Tibial nerve (tissue), 4 donors: ENCODE results near the gene COBL. TPM values are rescaled to one million over a fixed set of nuclear protein-coding genes. Genes with fewer than 3 reads are reported as not detected.

Experiments used
- DNase-seq, 2 donors: peaks; one replicate each; pipeline ENCODE4 v3.0.0-alpha.2; 2019; ENCODE audit warnings: low spot score in 2 of 2
- H3K27ac ChIP-seq, 4 donors: fragments of 200-600 bp; sonication (generic) in 3 of 4; one replicate each; pipeline ENCODE4 v1.5.1; 2017 to 2019; ENCODE audit warnings: mild to moderate bottlenecking in 1 of 4
- H3K27me3 ChIP-seq, 2 donors: fragments of 200-600 bp; sonication (generic) in 1 of 2; one replicate each; pipeline versions ENCODE4 v1.5.1 to v1.6.0; 2017 to 2019
- H3K36me3 ChIP-seq, 3 donors: fragments of 200-600 bp; sonication (generic); one replicate each; pipeline ENCODE4 v1.5.1; 2018 to 2019
- H3K4me1 ChIP-seq, 4 donors: fragments of 200-600 bp; sonication (generic) in 3 of 4; one replicate each; pipeline ENCODE4 v1.5.1; 2017 to 2019
- H3K4me3 ChIP-seq, 4 donors: fragments of 200-600 bp; sonication (generic) in 3 of 4; one replicate each; pipeline ENCODE4 v1.5.1; 2017 to 2019; ENCODE audit warnings: mild to moderate bottlenecking in 1 of 4, moderate library complexity in 1 of 4
- H3K9me3 ChIP-seq, 4 donors: fragments of 200-600 bp; sonication (generic) in 3 of 4; one replicate each; pipeline ENCODE4 v1.5.1; 2017 to 2019
- EP300 ChIP-seq, 2 donors: sonication (generic); formaldehyde crosslinking; IDR thresholded peaks; one replicate each; pipeline ENCODE4 v1.6.1; 2017; ENCODE audit warnings: antibody characterized with exemption in 2 of 2, mild to moderate bottlenecking in 1 of 2
- POLR2A ChIP-seq, 2 donors: fragments of 450-650 bp; IDR thresholded peaks; one replicate each; pipeline ENCODE4 v1.6.1; 2017; ENCODE audit warnings: antibody characterized with exemption in 2 of 2, mild to moderate bottlenecking in 2 of 2, moderate library complexity in 2 of 2
- WGBS, 2 donors: methylation state at CpG; one replicate each; pipeline ENCODE4 v1.1.5; 2018; 5-methylcytosine and 5-hydroxymethylcytosine counted together
- total RNA-seq, 4 donors: library from RNA; depleted of rRNA; stranded (reverse); fragments of >200 nt; gene quantifications; one replicate each; pipeline ENCODE4 v1.1.0, GENCODE V29; 2016
- TF ChIP-seq, protein P1 (sequence below), 5 experiments: fragments of 200-600 bp in 3 of 5; fragments of 450-650 bp in 2 of 5; sonication (generic) in 3 of 5; IDR thresholded peaks; one replicate each; pipeline ENCODE4 v1.5.1; 2016 to 2019; ENCODE audit warnings: antibody characterized with exemption in 5 of 5, mild to moderate bottlenecking in 3 of 5, moderate library complexity in 2 of 5

Gene COBL
- total RNA-seq, 4 donors from 2014 or later = 6.3 to 18.1 (median 8.1) TPM

- Histone ChIP-seq H3K4me1 (peaks cover 0 to 17% (median 6%) of the 10 kb centered on the region in 4 donors), H3K27ac (peak overlapping the region in 2 of 4 donors; percentile 74 to 78), H3K4me3 (no peak overlapping the region), H3K9me3 (no peaks in the 10 kb centered on the region), H3K27me3 (no peaks in the 10 kb centered on the region), H3K36me3 (no peaks in the 10 kb centered on the region)
- DNase-seq = no peak
- WGBS, 2 donors = 58 to 64% methylated on average over 8 of the region's 8 CpGs
- TF ChIP-seq, protein P1, sequence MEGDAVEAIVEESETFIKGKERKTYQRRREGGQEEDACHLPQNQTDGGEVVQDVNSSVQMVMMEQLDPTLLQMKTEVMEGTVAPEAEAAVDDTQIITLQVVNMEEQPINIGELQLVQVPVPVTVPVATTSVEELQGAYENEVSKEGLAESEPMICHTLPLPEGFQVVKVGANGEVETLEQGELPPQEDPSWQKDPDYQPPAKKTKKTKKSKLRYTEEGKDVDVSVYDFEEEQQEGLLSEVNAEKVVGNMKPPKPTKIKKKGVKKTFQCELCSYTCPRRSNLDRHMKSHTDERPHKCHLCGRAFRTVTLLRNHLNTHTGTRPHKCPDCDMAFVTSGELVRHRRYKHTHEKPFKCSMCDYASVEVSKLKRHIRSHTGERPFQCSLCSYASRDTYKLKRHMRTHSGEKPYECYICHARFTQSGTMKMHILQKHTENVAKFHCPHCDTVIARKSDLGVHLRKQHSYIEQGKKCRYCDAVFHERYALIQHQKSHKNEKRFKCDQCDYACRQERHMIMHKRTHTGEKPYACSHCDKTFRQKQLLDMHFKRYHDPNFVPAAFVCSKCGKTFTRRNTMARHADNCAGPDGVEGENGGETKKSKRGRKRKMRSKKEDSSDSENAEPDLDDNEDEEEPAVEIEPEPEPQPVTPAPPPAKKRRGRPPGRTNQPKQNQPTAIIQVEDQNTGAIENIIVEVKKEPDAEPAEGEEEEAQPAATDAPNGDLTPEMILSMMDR (IDR thresholded peaks at IDR 0.05) = no peak
- no peak for TF ChIP-seq POLR2A (IDR thresholded peaks at IDR 0.05)
- TF ChIP-seq EP300 (IDR thresholded peaks at IDR 0.05) = no peak
These were observed 90.4 kb downstream of the COBL start for GRCh38 chr7:51226063-51226755.

DNA sequence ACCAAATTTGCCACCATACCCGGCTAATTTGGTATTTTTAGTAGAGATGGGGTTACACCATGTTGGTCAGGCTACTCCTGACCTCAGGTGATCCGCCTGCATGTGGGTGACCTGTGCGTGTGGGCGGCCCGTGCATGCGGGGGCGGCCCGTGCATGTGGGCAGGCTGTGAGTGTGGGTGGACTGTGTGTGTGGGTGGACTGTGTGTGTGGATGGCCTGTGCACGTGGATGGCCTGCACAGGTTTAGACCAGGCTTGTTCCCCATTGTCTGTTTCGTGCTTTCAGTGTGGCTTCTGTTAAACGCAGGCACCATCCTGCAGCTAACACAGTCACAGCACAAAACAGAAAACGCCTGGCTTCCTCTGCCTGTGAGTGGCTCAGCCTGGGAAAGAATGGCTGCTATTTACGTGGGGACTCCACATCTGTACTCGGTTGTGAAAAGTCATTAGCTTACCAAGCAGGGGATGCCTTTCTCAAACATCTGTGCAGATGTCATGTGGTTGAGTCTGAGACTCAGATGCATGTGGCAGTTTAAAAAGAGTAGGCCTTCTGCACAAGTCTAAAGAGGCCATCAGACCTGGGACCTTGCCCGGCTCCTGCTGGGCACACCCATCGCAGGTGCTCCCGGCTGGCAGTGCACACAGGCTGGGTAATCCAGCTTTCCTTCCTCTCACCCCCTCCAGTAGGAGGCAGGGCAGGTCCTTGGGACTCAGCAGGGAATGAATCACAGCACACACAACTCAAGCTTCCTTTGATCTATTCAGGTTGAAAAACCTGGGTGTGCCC, 91.6 kb downstream of the COBL start:
- WGBS, 2 donors = 64 to 66% methylated on average over 10 to 17 of the region's 17 CpGs
- no peak overlapping the region for H3K4me3 ChIP-seq

DNA sequence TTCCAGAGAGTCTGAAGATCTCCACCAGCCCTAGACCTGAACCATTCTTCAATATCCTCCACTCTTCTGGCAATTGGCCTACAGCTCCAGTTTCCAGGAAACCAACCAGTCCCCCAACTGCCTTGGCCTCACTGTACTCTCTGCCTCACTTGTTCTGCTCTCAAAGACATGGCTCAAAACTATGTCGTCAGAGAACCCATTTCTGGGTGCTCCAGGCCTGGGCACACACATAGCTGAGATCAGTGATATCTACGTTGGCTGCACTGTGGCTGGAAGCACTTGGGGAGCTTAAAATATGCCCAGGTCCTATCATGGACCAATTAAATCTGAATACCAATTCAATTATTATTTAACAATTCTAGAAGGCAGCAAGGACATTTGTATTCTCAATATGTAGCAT, 93.1 kb downstream of the COBL start:
- TF ChIP-seq POLR2A (IDR thresholded peaks at IDR 0.05) (no peak), EP300 (IDR thresholded peaks at IDR 0.05) (no peak)
- TF ChIP-seq, protein P1 (IDR thresholded peaks at IDR 0.05) = no peak
- Histone ChIP-seq H3K27ac (no peak overlapping the region), H3K27me3 (no peaks in the 10 kb centered on the region), H3K36me3 (no peaks in the 10 kb centered on the region), H3K4me3 (no peak overlapping the region), H3K4me1 (peaks cover 0 to 17% (median 6%) of the 10 kb centered on the region in 4 donors), H3K9me3 (no peaks in the 10 kb centered on the region)
- 76 to 95% methylated on average over 2 of the region's 2 CpGs for WGBS, 2 donors
- no peak for DNase-seq

More for the DNA sequence above, 91.6 kb downstream of the COBL start:
- Histone ChIP-seq H3K27me3 (no peaks in the 10 kb centered on the region), H3K27ac (peak overlapping the region in 1 of 4 donors; percentile 25), H3K4me1 (peaks cover 0 to 17% (median 6%) of the 10 kb centered on the region in 4 donors), H3K9me3 (no peaks in the 10 kb centered on the region), H3K36me3 (no peaks in the 10 kb centered on the region)
- no peak for DNase-seq
- TF ChIP-seq, protein P1 (IDR thresholded peaks at IDR 0.05) = peak in 1 of 5 experiments; percentile 21
- TF ChIP-seq POLR2A (IDR thresholded peaks at IDR 0.05) = no peak
- no peak for TF ChIP-seq EP300 (IDR thresholded peaks at IDR 0.05)

DNA sequence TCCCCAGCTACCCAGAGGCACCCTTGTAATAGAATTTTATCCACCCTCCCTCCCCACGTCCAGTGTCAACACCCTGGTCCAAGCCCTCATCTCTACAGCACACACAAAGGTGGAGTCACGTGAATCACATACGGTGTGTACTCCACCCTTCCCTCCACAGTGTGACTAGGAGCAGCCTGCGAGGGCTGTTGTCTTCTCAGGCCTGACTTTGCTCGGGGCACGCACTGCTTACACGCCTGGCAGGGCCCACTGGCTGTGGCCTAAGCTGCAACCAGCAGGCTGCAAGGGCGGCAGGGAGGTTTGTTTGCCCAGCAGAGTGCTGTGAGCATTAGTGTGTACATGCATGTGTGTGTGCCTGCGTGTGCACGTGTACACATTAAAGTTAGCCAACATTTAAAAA, 93.7 kb downstream of the COBL start:
- 92% methylated on average over 10 of the region's 10 CpGs for WGBS, 2 donors
- no peak for DNase-seq
- Histone ChIP-seq H3K27me3 (no peaks in the 10 kb centered on the region), H3K4me3 (no peak overlapping the region), H3K4me1 (peaks cover 0 to 13% (median 6%) of the 10 kb centered on the region in 4 donors), H3K36me3 (no peaks in the 10 kb centered on the region), H3K9me3 (no peaks in the 10 kb centered on the region), H3K27ac (no peak overlapping the region)
- TF ChIP-seq EP300 (IDR thresholded peaks at IDR 0.05) (no peak), POLR2A (IDR thresholded peaks at IDR 0.05) (no peak)
- TF ChIP-seq, protein P1 (IDR thresholded peaks at IDR 0.05) = no peak

- Histone ChIP-seq H3K4me3 (no peak overlapping the region), H3K36me3 (no peaks in the 10 kb centered on the region), H3K4me1 (peaks cover 0 to 6% (median 0%) of the 10 kb centered on the region in 4 donors), H3K9me3 (no peaks in the 10 kb centered on the region), H3K27ac (no peak overlapping the region), H3K27me3 (no peaks in the 10 kb centered on the region)
- TF ChIP-seq, protein P1 (IDR thresholded peaks at IDR 0.05) = no peak
- TF ChIP-seq POLR2A (IDR thresholded peaks at IDR 0.05) (no peak), EP300 (IDR thresholded peaks at IDR 0.05) (no peak)
- no peak for DNase-seq
- 84 to 89% methylated on average over 11 of the region's 11 CpGs for WGBS, 2 donors
These were observed 96.4 kb downstream of the COBL start for GRCh38 chr7:51220226-51220625.
